Nephron (organoid): ENCODE data around the gene CPEB4.
A peak's percentile ranks its signal among the peaks of the same experiment; 100 is the strongest.

Experiments
- H3K27ac Mint-ChIP-seq, 3 experiments: 2 replicates each; pipeline ENCODE4 v1.8.0; 2020; ENCODE audit warnings: mixed read lengths in 3 of 3, mild to moderate bottlenecking in 2 of 3, moderate library complexity in 1 of 3
- H3K27me3 Mint-ChIP-seq: 2 replicates; pipeline ENCODE4 v1.8.0; 2021; ENCODE audit warnings: low read depth, mild to moderate bottlenecking, moderate library complexity, mixed read lengths
- H3K36me3 Mint-ChIP-seq: 2 replicates; pipeline ENCODE4 v1.8.0; 2020; ENCODE audit warnings: low read depth, mixed read lengths
- H3K4me1 Mint-ChIP-seq: 2 replicates; pipeline ENCODE4 v1.8.0; 2020; ENCODE audit warnings: mixed read lengths
- H3K4me3 Mint-ChIP-seq, 3 experiments: 2 replicates each; pipeline ENCODE4 v1.8.0; 2020; ENCODE audit warnings: mild to moderate bottlenecking in 3 of 3, mixed read lengths in 3 of 3, moderate library complexity in 2 of 3
- H3K9me3 Mint-ChIP-seq: 2 replicates; pipeline ENCODE4 v1.8.0; 2020; ENCODE audit warnings: mixed read lengths
- CTCF ChIP-seq, 3 experiments: fragments of 200-600 bp; sonication (generic); IDR thresholded peaks; one replicate each; pipeline ENCODE4 v1.5.0; 2021; ENCODE audit warnings: antibody characterized with exemption in 3 of 3; ENCODE audit not compliant: unreplicated experiment in 3 of 3

Gene CPEB4

DNA sequence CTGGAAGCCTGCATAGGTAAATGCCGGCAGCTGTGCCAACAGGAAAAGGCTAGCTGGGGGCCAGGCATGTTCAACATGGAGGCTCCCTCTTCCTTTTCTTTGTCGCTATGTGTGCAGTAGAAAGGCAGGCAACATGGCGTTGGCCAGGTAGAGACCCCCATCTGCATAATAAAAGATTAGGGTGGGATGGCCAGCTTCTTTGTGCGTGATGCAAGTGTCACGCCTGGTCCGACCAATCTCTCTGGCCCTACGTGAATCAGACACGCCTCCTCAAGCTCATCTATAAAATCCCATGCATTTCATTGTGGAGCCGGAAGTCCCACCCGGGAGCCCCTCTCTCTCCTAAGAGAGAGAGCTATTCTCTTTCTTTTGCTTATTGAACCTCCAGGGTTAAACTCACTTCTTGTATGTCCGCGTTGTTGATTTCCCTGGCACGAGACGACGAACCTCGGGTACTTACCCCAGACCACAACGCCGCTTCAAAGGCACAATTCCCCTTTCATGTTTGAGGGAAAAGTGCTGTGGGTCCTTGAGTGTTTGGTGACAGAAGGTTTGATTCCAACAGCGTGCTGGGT is 75.8 kb downstream of the CPEB4 start:
- Mint-ChIP-seq H3K9me3 (no peaks in the 10 kb centered on the region), H3K4me3 (peak overlapping the region; percentile 78 to 92 (median 85)), H3K27me3 (no peaks in the 10 kb centered on the region), H3K36me3 (peaks cover 10% of the 10 kb centered on the region), H3K27ac (peak overlapping the region; percentile 96 to 99 (median 99)), H3K4me1 (peaks cover 44% of the 10 kb centered on the region)
- no peak for TF ChIP-seq CTCF (IDR thresholded peaks at IDR 0.05; ENCODE audit: unreplicated experiment in 3 of 3)

DNA sequence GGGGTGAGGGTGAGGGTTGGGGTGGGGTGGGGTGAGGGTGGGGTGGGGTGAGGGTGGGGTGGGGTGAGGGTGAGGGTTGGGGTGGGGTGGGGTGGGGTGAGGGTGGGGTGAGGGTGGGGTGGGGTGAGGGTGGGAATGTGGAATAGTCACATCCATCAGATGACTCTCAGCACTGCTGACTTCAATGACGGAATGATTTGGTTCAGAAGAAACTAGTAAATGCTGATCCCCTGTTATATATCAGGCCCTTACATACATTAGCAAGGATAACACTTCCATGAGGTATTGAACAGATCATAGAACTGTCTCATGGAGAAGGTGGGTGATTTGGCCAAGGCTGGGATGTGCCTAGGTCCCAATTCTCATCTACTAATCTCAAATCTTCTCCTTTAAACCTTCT is 76.4 kb downstream of the CPEB4 start:
- no peak for TF ChIP-seq CTCF (IDR thresholded peaks at IDR 0.05; ENCODE audit: unreplicated experiment in 3 of 3)
- Mint-ChIP-seq H3K4me3 (peak overlapping the region; percentile 33 to 52 (median 47)), H3K36me3 (peaks cover 7% of the 10 kb centered on the region), H3K27ac (peak overlapping the region; percentile 59 to 96 (median 78)), H3K9me3 (no peaks in the 10 kb centered on the region), H3K27me3 (no peaks in the 10 kb centered on the region), H3K4me1 (peaks cover 50% of the 10 kb centered on the region)

DNA sequence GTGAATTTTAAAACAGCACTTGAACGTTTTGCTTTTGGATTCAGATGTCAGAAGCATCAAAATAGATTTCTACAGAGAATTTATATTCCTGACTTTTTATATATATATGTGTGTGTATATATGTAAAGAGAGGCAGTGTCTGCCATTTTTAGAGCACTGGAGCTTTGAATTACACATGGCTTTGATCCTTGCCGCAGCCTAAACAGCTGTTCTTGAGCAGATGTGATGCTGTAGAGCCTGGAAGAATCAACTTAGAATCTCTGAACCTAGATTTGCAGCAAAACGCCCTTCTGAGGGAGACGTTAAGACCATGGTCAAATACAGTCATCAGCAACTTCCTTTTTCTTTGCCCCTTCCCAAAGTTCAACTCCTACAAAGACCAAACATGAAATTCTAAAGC is 79.1 kb downstream of the CPEB4 start:
- no peaks in the 10 kb centered on the region for H3K9me3 Mint-ChIP-seq
- peaks cover 7% of the 10 kb centered on the region for H3K36me3 Mint-ChIP-seq
- no peak for TF ChIP-seq CTCF (IDR thresholded peaks at IDR 0.05; ENCODE audit: unreplicated experiment in 3 of 3)
- peak overlapping the region in 1 of 3 experiments; percentile 12 for H3K4me3 Mint-ChIP-seq
- H3K27me3 Mint-ChIP-seq = no peaks in the 10 kb centered on the region
- H3K27ac Mint-ChIP-seq = peak overlapping the region; percentile 11 to 68 (median 34)
- H3K4me1 Mint-ChIP-seq = peaks cover 67% of the 10 kb centered on the region

GRCh38 chr5:173968154-173968797 is 80.1 kb downstream of the CPEB4 start:
- peaks cover 3% of the 10 kb centered on the region for H3K27me3 Mint-ChIP-seq
- peak overlapping the region in 1 of 3 experiments; percentile 43 for H3K4me3 Mint-ChIP-seq
- H3K27ac Mint-ChIP-seq = peak overlapping the region in 2 of 3 experiments; percentile 37 to 68
- peaks cover 63% of the 10 kb centered on the region for H3K4me1 Mint-ChIP-seq
- no peaks in the 10 kb centered on the region for H3K9me3 Mint-ChIP-seq
- no peak for TF ChIP-seq CTCF (IDR thresholded peaks at IDR 0.05; ENCODE audit: unreplicated experiment in 3 of 3)
- no peaks in the 10 kb centered on the region for H3K36me3 Mint-ChIP-seq

- peaks cover 13% of the 10 kb centered on the region for H3K27me3 Mint-ChIP-seq
- no peaks in the 10 kb centered on the region for H3K36me3 Mint-ChIP-seq
- H3K27ac Mint-ChIP-seq = peak overlapping the region; percentile 9 to 61 (median 43)
- H3K4me3 Mint-ChIP-seq = no peak overlapping the region
- H3K4me1 Mint-ChIP-seq = peaks cover 59% of the 10 kb centered on the region
- TF ChIP-seq CTCF (IDR thresholded peaks at IDR 0.05; ENCODE audit: unreplicated experiment in 3 of 3) = no peak
- no peaks in the 10 kb centered on the region for H3K9me3 Mint-ChIP-seq
Measured at GRCh38 chr5:173969167-173970049, 81.3 kb downstream of the CPEB4 start.
